Right lobe of liver (tissue), 6 donors: ENCODE data around the gene NCKAP1. TPM values are rescaled to one million over a fixed set of nuclear protein-coding genes. Genes with fewer than 3 reads are reported as not detected.

ENCODE experiments used
- ATAC-seq, 4 donors: fragments of 200-7000 bp; cut with Tn5 transposase; one replicate each; pipeline ENCODE4 v1.9.1; 2020; ENCODE audit warnings: mild to moderate bottlenecking in 4 of 4, moderate library complexity in 4 of 4
- DNase-seq, 3 donors: peaks; one replicate each; pipeline ENCODE4 v3.0.0-alpha.2; 2020
- H3K27ac ChIP-seq, 3 donors: fragments of 200-600 bp; one replicate each; pipeline ENCODE4 v1.8.0; 2022
- H3K27me3 ChIP-seq, 2 donors: fragments of 200-600 bp; one replicate each; pipeline ENCODE4 v1.8.0; 2022
- H3K36me3 ChIP-seq, 4 donors: fragments of 200-600 bp; sonication (generic) in 1 of 4; one replicate each; pipeline versions ENCODE4 v1.5.1 to v1.8.0; 2017 to 2022; ENCODE audit warnings: control low read depth in 1 of 4
- H3K4me1 ChIP-seq, 4 donors: fragments of 200-600 bp; sonication (generic) in 1 of 4; one replicate each; pipeline versions ENCODE4 v1.5.1 to v1.8.0; 2017 to 2022; ENCODE audit warnings: control low read depth in 1 of 4
- H3K4me3 ChIP-seq, 3 donors: fragments of 200-600 bp; one replicate each; pipeline ENCODE4 v1.8.0; 2022
- H3K9me3 ChIP-seq, 4 donors: fragments of 200-600 bp; sonication (generic) in 1 of 4; one replicate each; pipeline versions ENCODE4 v1.5.1 to v1.8.0; 2017 to 2022; ENCODE audit warnings: control low read depth in 1 of 4
- POLR2A ChIP-seq: fragments of 450-650 bp; IDR thresholded peaks from one replicate; pipeline ENCODE4 v1.6.1; 2017; ENCODE audit warnings: antibody characterized with exemption, mild to moderate bottlenecking
- WGBS: methylation state at CpG from one replicate; pipeline ENCODE4 v1.1.6; 2018; ENCODE audit warnings: low coverage, low lambda C conversion rate; ENCODE audit not compliant: insufficient coverage; ENCODE audit errors: missing lambda C conversion rate; 5-methylcytosine and 5-hydroxymethylcytosine counted together
- intact Hi-C, 2 donors: fragments of 100-400 bp; cut with DNase I; formaldehyde crosslinking; loops; one replicate each; pipeline versions ENCODE4 v1.11.2 to v1.14.1; 2022
- total RNA-seq, 6 experiments: library from RNA; depleted of rRNA in 2 of 6; stranded (reverse); fragments of >200 nt in 2 of 6; fragmentation: NEBNext Ultra II Directional in 3 of 6; extraction: Animal tissue kit (Norgen Biotek cat#: 25700) in 3 of 6; gene quantifications; one replicate each; pipeline versions ENCODE4 v1.1.0 to v1.2.4, GENCODE V29; 2016 to 2023
- TF ChIP-seq, protein P1 (sequence below), 4 donors: fragments of 200-600 bp in 3 of 4; fragments of 450-650 bp in 1 of 4; IDR thresholded peaks; one replicate each; pipeline versions ENCODE4 v1.5.1 to v1.8.0; 2016 to 2022; ENCODE audit warnings: antibody characterized with exemption in 4 of 4, mild to moderate bottlenecking in 2 of 4
- donor health status: DM: no; HTN: yes; CAD: no.
- donor health status: DM: no; HTN: no; CAD: no.
- donor health status: DM: no; HTN: no; CAD: no.
- donor health status: DM: no; HTN: yes; CAD: no.
- donor health status: DM: no; HTN: yes; CAD: no.

The NCKAP1 gene
- total RNA-seq, 6 experiments from 2014 or later: 31.9 to 50.3 (median 43.3) TPM

DNA sequence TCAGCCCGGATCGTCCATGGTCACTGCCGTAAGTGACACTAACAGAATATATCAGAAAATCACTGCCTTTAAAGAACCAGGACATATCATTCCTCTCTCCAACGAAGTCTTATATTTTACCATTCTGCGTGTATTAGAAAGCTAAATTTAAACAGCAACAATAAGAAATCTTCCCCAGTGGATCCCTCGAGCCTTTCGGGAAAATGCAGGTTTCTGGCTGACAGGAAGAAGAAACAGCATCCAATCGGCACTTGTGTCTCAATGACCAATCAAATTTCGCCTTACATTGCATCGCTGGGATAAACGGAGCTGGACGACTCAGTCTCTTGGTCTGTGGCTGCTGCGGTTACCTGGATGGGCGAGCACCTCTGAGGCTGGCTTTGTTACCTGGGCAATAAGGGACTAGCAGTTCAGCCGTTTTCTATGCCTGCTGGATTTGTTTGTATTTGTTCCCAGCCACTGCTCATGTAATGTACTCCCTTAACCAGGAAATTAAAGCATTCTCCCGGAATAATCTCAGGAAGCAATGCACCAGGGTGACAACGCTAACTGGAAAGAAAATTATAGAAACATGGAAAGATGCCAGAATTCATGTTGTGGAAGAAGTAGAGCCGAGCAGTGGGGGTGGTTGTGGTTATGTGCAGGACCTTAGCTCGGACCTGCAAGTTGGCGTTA is 40.3 kb upstream of the NCKAP1 start, which contains the start of gene DUSP19:
Gene DUSP19, plus strand, starts transcription at position 284 of the 675 bp plus-strand sequence. Its CDS starts 187 bp downstream, at position 471.
- H3K36me3 ChIP-seq: no peaks in the 10 kb centered on the region
- no peaks in the 10 kb centered on the region for H3K27me3 ChIP-seq
- TF ChIP-seq, protein P1, sequence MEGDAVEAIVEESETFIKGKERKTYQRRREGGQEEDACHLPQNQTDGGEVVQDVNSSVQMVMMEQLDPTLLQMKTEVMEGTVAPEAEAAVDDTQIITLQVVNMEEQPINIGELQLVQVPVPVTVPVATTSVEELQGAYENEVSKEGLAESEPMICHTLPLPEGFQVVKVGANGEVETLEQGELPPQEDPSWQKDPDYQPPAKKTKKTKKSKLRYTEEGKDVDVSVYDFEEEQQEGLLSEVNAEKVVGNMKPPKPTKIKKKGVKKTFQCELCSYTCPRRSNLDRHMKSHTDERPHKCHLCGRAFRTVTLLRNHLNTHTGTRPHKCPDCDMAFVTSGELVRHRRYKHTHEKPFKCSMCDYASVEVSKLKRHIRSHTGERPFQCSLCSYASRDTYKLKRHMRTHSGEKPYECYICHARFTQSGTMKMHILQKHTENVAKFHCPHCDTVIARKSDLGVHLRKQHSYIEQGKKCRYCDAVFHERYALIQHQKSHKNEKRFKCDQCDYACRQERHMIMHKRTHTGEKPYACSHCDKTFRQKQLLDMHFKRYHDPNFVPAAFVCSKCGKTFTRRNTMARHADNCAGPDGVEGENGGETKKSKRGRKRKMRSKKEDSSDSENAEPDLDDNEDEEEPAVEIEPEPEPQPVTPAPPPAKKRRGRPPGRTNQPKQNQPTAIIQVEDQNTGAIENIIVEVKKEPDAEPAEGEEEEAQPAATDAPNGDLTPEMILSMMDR (IDR thresholded peaks at IDR 0.05): no peak
- peak; percentile 71 for TF ChIP-seq POLR2A
- intact Hi-C loops: no loop called here
- H3K4me3 ChIP-seq: peak within 1 kb of the TSS; percentile 52 to 66 (median 55)
- DNase-seq (peak; percentile 70 to 92 (median 70)), ATAC-seq (peak; percentile 97 to 98 (median 98))
- no peaks in the 10 kb centered on the region for H3K9me3 ChIP-seq
- H3K27ac ChIP-seq: peak within 1 kb of the TSS; percentile 61 to 73 (median 67)
- no peaks in the 10 kb centered on the region for H3K4me1 ChIP-seq
- WGBS: 3% methylated on average over 20 of the region's 20 CpGs

DNA sequence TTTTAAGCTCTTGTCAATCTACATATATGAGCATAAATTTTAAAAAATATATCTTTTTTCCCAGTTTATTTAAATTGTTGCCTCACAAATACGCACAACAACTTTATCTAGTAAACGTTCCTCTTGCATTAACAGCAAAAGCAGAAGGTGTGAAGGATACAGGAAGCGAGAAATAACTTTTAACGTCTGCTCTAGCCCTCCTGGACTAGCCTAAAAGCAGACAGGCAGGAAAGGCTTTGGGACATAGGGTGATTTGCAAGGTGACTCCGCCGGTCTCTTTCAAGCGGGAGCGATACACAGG is 39.9 kb upstream of the NCKAP1 start:
- Histone ChIP-seq H3K4me3 (peak overlapping the region; percentile 52 to 66 (median 55)), H3K36me3 (no peaks in the 10 kb centered on the region), H3K27ac (peak overlapping the region; percentile 61 to 73 (median 67)), H3K4me1 (no peaks in the 10 kb centered on the region), H3K9me3 (no peaks in the 10 kb centered on the region), H3K27me3 (no peaks in the 10 kb centered on the region)
- 2% methylated on average over 8 of the region's 8 CpGs for WGBS
- intact Hi-C loops: no loop called here
- ATAC-seq (peak; percentile 78 to 88 (median 86)), DNase-seq (peak in 1 of 3 donors; percentile 49)
- no peak for TF ChIP-seq POLR2A
- TF ChIP-seq, protein P1 (IDR thresholded peaks at IDR 0.05): no peak

DNA sequence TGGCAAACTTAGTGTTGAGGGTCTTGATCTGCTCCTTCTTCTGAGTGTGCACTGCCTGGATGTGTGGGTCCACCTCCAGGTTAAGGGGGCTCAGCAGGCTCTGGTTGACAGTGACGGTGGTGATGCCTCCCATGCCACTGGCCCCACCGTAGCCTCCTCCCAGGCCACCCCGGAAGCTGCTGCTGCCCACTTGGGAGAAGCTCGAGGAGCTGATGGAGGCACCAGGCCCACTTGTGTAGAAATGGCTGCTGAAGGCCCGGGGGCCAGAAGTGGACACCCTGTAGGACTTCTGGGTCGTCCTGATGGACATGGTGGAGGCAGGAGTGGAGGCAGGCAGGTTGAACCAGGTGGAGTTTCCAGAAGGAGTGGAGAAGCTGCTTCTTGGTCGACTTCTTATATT is 33.9 kb upstream of the NCKAP1 start:
- H3K27ac ChIP-seq: no peak overlapping the region
- intact Hi-C loops: no loop called here

DNA sequence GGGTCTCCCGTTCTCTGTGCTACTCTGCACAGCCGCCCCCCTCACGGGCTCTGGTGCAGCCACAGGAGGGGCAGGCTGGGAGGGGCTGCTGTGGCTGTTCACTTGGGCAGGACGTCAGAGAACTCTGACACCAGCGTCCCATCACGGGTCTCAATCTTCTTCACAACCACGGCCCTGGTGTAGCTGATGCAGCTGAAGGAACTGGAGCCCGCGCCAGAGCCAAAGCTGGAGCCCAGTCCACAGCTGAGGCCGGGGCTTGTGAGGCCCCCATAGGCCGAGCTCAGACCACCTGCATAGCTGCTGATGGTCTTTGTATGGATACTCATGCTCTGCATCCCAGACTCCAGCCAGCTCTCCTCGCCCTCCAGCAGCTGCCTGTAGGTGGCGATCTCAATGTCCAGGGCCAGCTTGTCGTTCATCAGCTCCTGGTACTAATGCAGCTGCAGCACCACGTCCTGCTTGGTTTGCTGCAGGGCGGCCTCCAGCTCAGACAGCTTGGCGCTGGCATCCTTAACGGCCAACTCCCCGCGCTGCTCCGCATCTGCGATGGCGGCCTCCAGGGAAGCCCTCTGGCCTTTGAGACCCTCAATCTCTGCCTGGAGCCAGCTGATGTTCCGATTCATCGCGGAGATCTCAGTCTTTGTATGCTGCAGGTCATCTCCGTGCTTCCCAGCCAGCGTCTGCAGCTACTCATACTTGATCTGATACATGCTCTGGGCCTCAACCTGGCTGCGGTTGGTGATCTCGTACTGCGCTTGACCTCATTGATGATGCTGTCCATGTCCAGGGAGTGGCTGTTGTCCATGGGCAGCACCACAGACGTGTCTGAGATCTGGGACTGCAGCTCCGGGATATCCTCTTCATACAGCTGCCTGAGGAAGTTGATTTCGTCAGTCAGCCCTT is 32.9 kb upstream of the NCKAP1 start:
- H3K4me3 ChIP-seq: no peak overlapping the region
- no peak overlapping the region for H3K27ac ChIP-seq
- ATAC-seq (peak in 3 of 4 donors; percentile 51 to 65 (median 55)), DNase-seq (peak in 2 of 3 donors; percentile 53 to 62)
- H3K36me3 ChIP-seq: no peaks in the 10 kb centered on the region
- no peaks in the 10 kb centered on the region for H3K4me1 ChIP-seq
- intact Hi-C loops: no loop called here
- 80% methylated on average over 14 of the region's 34 CpGs for WGBS
- no peaks in the 10 kb centered on the region for H3K9me3 ChIP-seq
- TF ChIP-seq, protein P1 (IDR thresholded peaks at IDR 0.05): peak; percentile 20 to 53 (median 46)
- no peak for TF ChIP-seq POLR2A
- no peaks in the 10 kb centered on the region for H3K27me3 ChIP-seq

More for the DNA sequence above, 33.9 kb upstream of the NCKAP1 start:
- Histone ChIP-seq H3K36me3 (no peaks in the 10 kb centered on the region), H3K9me3 (no peaks in the 10 kb centered on the region), H3K4me3 (no peak overlapping the region), H3K27me3 (no peaks in the 10 kb centered on the region), H3K4me1 (no peaks in the 10 kb centered on the region)
- no peak for TF ChIP-seq POLR2A
- TF ChIP-seq, protein P1 (IDR thresholded peaks at IDR 0.05): no peak
- no peak for DNase-seq
- WGBS: no CpG with 5 or more reads among the region's 7 CpGs
- no peak for ATAC-seq
